SU-DHL-6 (cell line): Measurements from ENCODE around the gene APOL2.

Experiments
- EZH2phosphoT487 ChIP-seq: fragments of 200-600 bp; sonication (generic), shearing (Covaris generic); conservative IDR thresholded peaks from 2 replicates; pipeline ENCODE4 v1.6.1; 2018; ENCODE audit warnings: mild to moderate bottlenecking, antibody characterized with exemption, low read length, moderate library complexity, mixed read lengths
- TF ChIP-seq, protein P1 (sequence below): fragments of 200-600 bp; sonication (generic); IDR thresholded peaks from one replicate; pipeline ENCODE4 v1.5.1; 2017; ENCODE audit warnings: antibody characterized with exemption, mild to moderate bottlenecking, low read length, moderate library complexity; ENCODE audit not compliant: insufficient read depth, poor library complexity, severe bottlenecking

DNA sequence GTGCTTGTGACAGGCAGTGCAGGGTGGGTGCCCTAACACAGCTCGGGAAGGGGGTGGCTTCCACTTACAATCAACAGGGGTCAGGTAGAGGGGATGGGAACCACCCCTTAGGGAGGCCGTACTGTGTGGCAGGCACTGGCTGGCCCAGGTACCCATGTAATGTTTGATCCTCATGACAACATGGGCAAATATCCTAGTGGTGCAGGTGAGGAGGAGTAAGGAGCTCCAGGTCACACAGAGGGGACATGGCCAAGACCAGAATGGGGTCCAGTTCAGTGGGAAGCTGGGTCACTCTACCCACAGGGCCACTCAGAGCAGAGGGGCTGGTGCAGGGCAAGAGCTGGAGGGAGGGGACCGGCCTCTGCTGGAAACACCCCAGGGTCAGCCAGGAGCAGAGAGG, 40.8 kb downstream of the APOL2 start:
- TF ChIP-seq, protein P1, sequence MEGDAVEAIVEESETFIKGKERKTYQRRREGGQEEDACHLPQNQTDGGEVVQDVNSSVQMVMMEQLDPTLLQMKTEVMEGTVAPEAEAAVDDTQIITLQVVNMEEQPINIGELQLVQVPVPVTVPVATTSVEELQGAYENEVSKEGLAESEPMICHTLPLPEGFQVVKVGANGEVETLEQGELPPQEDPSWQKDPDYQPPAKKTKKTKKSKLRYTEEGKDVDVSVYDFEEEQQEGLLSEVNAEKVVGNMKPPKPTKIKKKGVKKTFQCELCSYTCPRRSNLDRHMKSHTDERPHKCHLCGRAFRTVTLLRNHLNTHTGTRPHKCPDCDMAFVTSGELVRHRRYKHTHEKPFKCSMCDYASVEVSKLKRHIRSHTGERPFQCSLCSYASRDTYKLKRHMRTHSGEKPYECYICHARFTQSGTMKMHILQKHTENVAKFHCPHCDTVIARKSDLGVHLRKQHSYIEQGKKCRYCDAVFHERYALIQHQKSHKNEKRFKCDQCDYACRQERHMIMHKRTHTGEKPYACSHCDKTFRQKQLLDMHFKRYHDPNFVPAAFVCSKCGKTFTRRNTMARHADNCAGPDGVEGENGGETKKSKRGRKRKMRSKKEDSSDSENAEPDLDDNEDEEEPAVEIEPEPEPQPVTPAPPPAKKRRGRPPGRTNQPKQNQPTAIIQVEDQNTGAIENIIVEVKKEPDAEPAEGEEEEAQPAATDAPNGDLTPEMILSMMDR, result no peak
- TF ChIP-seq EZH2phosphoT487, result no peak
